Tongue (tissue), 2 donors: ENCODE measurements around the gene MED12L. TPM values are rescaled to one million over a fixed set of nuclear protein-coding genes. Genes with fewer than 3 reads are reported as not detected.
"Not testable (repeated sequence)": the region's sequence is repeated elsewhere in the genome, so short reads cannot be mapped to it uniquely, and the experiment has no call there.

Source experiments
- DNase-seq: peaks from one replicate; pipeline ENCODE4 v3.0.0-alpha.2; 2015
- total RNA-seq: library from RNA; depleted of rRNA; stranded (reverse); fragments of >200 nt; gene quantifications from one replicate; pipeline ENCODE4 v1.2.3, GENCODE V29; 2014

MED12L gene
- total RNA-seq, 1 donor from 2014 or later: 8.5 TPM

GRCh38 chr3:151133917-151134450 lies 48.5 kb downstream of the MED12L start:
- DNase-seq: no peak

DNA sequence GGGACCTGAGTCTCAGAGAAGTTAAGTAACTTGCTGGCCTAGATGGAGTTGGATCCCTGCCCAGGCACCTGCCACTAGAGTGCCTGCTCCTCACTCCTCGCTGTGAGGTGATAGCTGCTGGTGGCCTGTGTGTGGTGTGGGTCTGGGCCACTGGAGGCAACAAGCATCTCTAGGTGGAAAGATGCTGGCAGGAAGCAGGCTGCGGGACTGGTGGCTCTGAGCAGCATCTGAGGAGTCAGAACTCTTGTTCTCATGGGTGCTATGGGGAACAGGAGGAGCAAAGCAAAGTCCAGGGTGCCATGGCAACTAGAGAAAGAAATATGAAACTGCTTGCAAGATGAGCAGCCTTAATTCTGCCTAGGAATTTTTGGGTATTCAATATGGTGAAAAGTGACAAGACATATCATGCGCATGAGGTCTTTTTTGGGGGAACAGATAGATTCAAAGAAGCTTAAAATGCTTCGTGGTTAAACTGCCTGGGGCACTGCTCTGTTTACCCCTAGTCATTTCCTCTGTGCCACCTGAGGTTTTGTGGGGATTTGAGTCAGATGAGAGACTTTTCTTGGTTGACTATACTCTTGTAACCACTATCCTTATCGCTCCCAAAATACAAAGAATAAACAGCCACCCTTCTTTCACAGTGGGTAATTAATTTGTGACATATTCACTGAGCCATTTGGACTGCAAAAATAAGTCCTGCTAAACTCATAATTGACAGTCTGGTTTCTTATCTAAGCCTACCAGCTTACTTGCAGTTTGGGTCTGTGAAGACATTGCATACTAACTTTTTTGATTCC lies 50.3 kb downstream of the MED12L start:
- no peak for DNase-seq

DNA sequence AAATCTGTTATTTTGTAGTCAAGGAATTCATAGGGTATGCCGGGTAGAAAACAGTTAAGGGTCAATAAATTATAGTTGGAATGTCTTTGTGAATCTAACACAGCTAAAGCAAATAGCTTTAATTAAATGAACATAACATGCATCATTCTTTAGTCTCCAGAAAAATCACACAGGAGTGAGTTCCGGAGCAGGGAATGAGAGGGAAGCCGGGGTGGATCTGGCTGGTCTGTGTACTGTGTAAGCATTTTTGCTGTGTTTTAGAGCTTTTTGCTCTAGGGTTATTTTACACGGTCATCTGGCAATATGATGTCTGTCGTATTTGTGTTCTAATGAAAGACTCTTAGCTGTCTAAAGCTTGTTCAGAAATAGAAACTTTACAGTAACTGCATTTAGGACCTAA lies 57.5 kb downstream of the MED12L start:
- DNase-seq: peak; percentile 10

DNA sequence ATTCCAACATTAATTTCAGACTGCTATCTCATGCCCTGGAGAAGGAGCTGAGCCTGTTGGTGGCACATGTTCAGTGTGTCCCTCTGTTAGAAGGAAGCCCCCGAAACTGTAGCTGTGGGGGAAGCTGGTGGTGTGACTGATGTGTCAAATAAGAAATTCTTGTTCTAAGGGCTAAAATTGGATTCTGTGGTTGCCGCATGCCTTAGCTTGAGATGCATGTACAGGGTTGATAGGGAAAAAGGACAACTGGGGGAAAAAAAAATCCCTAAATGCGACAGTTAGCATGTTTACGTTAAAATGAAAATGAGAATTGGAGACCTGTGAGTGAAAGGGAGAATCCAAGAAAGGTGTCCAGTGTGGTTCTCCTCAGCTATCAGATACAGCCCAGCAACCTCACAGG lies 58.6 kb downstream of the MED12L start:
- DNase-seq: no peak

- no peak for DNase-seq
These were observed 59.3 kb downstream of the MED12L start for GRCh38 chr3:151144760-151145159.

DNA sequence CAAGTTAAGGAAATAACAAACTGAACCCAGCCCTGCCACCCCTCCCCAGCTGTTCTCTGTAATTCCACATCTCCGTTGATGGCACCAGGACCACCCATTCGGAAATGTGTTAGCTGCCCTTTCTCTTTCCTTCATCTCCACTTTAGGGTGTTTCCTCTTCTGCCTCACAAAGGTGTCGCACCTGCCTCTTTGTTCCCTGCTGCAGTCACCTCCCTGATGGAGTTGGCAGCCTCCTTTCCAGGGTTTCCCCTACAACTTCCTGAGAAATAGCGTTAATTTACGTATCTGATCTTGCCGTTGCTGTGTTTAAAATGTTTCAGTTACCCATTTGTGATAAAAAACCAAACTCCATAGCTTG lies 60.2 kb downstream of the MED12L start:
- DNase-seq: no peak

GRCh38 chr3:151146071-151146730 lies 60.7 kb downstream of the MED12L start:
- peak; percentile 88 for DNase-seq

GRCh38 chr3:151146731-151147091 lies 61.2 kb downstream of the MED12L start:
- no peak for DNase-seq

DNA sequence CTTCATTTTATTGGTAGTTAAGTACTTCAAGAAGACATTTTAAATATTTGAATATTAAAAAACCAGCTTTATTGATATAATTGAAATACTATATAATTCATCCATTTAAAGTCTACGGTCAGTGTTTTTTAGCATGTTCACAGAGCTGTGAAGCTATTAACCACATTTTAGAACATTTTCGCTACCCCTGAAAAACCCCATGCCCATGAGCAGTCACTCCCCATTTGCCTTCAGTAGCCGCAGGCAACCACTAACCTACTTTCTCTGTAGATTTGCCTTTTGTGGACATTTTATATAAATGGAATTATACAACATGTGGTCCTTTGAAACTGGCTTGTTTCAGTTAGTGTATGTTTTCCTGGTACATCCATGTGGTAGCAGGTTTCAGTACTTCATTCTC lies 61.8 kb downstream of the MED12L start:
- no peak for DNase-seq

GRCh38 chr3:151152455-151153079 lies 67.1 kb downstream of the MED12L start:
- no peak for DNase-seq

- no peak for DNase-seq
These were observed 69.1 kb downstream of the MED12L start for GRCh38 chr3:151154566-151154965.

- no peak for DNase-seq
These were observed 70.1 kb downstream of the MED12L start for GRCh38 chr3:151155409-151156128.

GRCh38 chr3:151156618-151157216 lies 71.3 kb downstream of the MED12L start:
- DNase-seq: peak; percentile 62

DNA sequence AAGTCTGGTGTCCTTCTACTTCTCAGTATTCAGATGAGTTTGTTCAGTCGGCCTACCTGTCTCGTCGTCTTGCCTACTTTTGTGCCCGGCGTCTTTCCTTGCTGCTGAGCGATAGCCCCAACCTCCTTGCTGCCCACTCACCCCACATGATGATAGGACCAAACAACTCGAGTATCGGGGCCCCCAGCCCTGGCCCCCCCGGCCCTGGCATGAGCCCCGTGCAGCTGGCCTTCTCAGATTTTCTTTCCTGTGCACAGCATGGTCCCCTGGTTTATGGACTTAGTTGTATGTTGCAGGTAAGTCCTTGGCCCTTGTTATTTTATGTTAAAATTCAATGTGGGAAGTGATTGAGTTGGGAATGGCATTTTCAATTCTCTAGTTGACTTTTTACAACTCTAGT lies 74.3 kb downstream of the MED12L start:
- DNase-seq: no peak

DNA sequence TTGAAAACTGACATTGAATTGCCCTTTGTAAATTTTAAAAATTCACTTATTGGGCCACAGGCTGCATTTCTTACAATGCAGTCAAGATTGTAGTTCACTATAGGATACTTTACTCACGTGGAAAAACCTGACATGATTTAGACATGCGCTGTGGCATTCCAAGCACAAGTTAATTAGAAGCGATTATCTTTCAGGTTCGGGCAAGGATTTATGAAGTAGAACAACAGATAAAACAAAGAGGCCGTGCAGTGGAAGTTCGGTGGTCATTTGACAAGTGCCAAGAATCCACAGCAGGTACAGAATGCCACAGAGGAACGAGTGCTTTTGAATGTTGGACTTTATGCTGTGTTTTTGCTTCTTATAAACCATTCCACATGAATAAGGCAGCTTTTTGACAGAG lies 79.8 kb downstream of the MED12L start:
- DNase-seq: no peak

DNA sequence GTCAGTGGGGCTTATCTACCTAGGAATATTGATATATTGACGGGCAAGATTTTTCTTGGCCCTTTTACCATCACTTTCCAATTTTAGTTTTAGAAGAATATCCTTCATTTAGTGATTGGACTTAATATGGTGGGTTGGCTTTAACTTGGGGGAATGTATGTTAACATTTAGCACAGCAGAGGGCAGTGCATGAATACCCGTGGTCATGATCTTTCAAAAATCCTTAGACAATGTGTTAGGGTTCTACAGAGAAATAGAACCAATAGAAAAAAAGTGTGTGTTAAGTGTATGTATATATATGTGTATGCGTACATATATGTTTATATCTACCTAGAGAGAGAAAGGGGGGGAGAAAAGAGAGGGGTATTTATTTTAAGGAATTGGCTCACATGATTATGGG lies 80.7 kb downstream of the MED12L start:
- DNase-seq: no peak

- DNase-seq: peak; percentile 70
These were observed 83.0 kb downstream of the MED12L start for GRCh38 chr3:151168269-151169094.

GRCh38 chr3:151169262-151169947 lies 83.9 kb downstream of the MED12L start:
- no peak for DNase-seq

DNA sequence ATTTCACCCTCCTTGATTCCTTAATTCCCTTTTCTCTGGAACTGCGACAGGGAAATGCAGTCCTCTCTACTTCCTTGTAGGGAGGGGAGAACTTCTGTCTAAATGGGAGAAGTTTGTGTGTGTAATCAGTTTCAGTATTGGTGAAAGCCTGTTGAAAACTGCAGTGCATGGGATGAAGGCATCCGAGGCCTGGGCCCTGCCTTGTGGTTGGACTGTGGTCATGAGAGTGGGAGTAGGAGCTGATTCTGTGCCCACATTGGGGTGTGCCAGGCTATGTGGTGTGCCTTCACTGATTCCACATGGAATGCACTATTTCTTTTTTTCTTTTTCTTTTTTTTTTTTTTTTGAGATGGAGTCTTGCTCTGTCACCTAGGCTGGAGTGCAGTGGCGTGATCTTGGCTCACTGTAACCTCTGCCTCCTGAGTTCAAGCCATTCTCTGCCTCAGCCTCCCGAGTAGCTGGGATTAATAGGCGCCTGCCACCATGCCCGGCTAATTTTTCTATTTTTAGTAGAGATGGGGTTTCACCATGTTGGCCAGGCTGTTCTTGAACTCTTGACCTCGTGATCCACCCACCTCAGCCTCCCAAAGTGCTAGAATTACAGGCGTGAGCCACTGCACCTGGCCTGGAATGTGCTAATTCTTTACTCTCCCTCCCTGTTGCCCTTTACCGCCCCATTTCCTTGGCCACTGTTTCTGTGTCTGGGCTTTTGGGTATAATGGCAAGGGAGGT lies 84.7 kb downstream of the MED12L start:
- not testable (repeated sequence) for DNase-seq
